H1 (cell line): ENCODE measurements around the gene ASTN2. TPM values are rescaled to one million over a fixed set of nuclear protein-coding genes. Genes with fewer than 3 reads are reported as not detected.

Experiments used
- CHD2 ChIP-seq: IDR thresholded peaks from 2 replicates; pipeline ENCODE4 v1.6.1; 2012; ENCODE audit warnings: low read length, improper control_type of control experiment
- polyA plus RNA-seq, 7 experiments: library from polyadenylated mRNA; depleted of rRNA in 3 of 7; stranded (reverse) in 5 of 7; unstranded in 2 of 7; fragments of >200 nt in 5 of 7; fragments of 200-250 nt in 2 of 7; gene quantifications; 1 replicate in 5 of 7; 2 replicates in 1 of 7; 4 replicates in 1 of 7; pipeline versions ENCODE4 v1.2.1 to v1.2.3, GENCODE V29; 2011 to 2013; ENCODE audit warnings: missing spikeins in 2 of 7, mixed read lengths in 2 of 7
- total RNA-seq: library from RNA; stranded (reverse); fragmentation: NEBNext Ultra II Directional; extraction: Animal tissue kit (Norgen Biotek cat#: 25700); gene quantifications from 2 replicates; pipeline ENCODE4 v1.2.1, GENCODE V29; 2021

ASTN2 gene
- total and polyA plus RNA-seq, 2 of the 8 experiments (the other 6 are each of a cell fraction or from before 2014, with no cell fraction given) = 8.2 to 13.7 TPM

GRCh38 chr9:116646661-116647514 is 768.0 kb downstream of the ASTN2 start (continued):
- no peak for TF ChIP-seq CHD2
- TF ChIP-seq, all 59 proteins: peak for 2
